ENCODE results near the gene MPI.
"Not testable (repeated sequence)": the region's sequence is repeated elsewhere in the genome, so short reads cannot be mapped to it uniquely, and the experiment has no call there.

GRCh38 chr15:74887537-74888193 lies 2.2 kb upstream of the MPI start:
- TF ChIP-seq, protein P1, sequence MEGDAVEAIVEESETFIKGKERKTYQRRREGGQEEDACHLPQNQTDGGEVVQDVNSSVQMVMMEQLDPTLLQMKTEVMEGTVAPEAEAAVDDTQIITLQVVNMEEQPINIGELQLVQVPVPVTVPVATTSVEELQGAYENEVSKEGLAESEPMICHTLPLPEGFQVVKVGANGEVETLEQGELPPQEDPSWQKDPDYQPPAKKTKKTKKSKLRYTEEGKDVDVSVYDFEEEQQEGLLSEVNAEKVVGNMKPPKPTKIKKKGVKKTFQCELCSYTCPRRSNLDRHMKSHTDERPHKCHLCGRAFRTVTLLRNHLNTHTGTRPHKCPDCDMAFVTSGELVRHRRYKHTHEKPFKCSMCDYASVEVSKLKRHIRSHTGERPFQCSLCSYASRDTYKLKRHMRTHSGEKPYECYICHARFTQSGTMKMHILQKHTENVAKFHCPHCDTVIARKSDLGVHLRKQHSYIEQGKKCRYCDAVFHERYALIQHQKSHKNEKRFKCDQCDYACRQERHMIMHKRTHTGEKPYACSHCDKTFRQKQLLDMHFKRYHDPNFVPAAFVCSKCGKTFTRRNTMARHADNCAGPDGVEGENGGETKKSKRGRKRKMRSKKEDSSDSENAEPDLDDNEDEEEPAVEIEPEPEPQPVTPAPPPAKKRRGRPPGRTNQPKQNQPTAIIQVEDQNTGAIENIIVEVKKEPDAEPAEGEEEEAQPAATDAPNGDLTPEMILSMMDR (tag by site-specific recombination; IDR thresholded peaks at IDR 0.05), result not testable (repeated sequence)
- not testable (repeated sequence) for TF ChIP-seq ZBTB8A (tag by site-specific recombination; IDR thresholded peaks at IDR 0.05); HOXA7 (CRISPR knock-in tag; IDR thresholded peaks at IDR 0.05; ENCODE audit: borderline replicate concordance)

Data from HEK293 (cell line).